ENCODE data around the gene FXR2. TPM values are rescaled to one million over a fixed set of nuclear protein-coding genes. Genes with fewer than 3 reads are reported as not detected.
A peak's percentile ranks its signal among the peaks of the same experiment; 100 is the strongest.

Gene FXR2
- total and polyA plus RNA-seq, 10 of the 15 experiments (the other 5 are each of a cell fraction or from before 2014, with no cell fraction given), result 1.6 to 33.3 (median 22.0) TPM

GRCh38 chr17:7552621-7553051, 62.1 kb downstream of the FXR2 start (continued):
- TF ChIP-seq PRDM15 (CRISPR knock-in tag; IDR thresholded peaks at IDR 0.05) (no peak), BCL3 (IDR thresholded peaks at IDR 0.05; ENCODE audit: borderline replicate concordance, insufficient read depth, low read depth, low read length, poor library complexity, severe bottlenecking) (no peak), MEF2B (IDR thresholded peaks at IDR 0.05; ENCODE audit: partially characterized antibody, poor library complexity, severe bottlenecking) (no peak), REST (IDR thresholded peaks at IDR 0.05; ENCODE audit: low read depth, low read length) (no peak), RUNX3 (IDR thresholded peaks at IDR 0.05; ENCODE audit: low read length) (peak; percentile 83), SKIL (IDR thresholded peaks at IDR 0.05; ENCODE audit: low read depth, poor library complexity, severe bottlenecking) (peak; percentile 81), BCL11A (IDR thresholded peaks at IDR 0.05; ENCODE audit: low read depth, low read length) (no peak), NR2C2 (IDR thresholded peaks at IDR 0.05; ENCODE audit: borderline replicate concordance, control insufficient read depth, insufficient read length, low read depth) (no peak), JUND (IDR thresholded peaks at IDR 0.05; ENCODE audit: low read depth, low read length) (no peak), POLR2AphosphoS2 (IDR thresholded peaks at IDR 0.05; ENCODE audit: low read depth, low read length) (no peak), PKNOX1 (IDR thresholded peaks at IDR 0.05) (no peak), TBL1XR1 (IDR thresholded peaks at IDR 0.05; ENCODE audit: low read depth, low read length) (no peak), CHD4 (IDR thresholded peaks at IDR 0.05) (no peak), STAT3 (IDR thresholded peaks at IDR 0.05; ENCODE audit: low read depth, low read length) (no peak), CREB1 (IDR thresholded peaks at IDR 0.05; ENCODE audit: low read depth) (no peak), RELB (IDR thresholded peaks at IDR 0.05; ENCODE audit: low read depth) (peak; percentile 86)
